GM12878 (cell line): Measurements from ENCODE around the gene KCNG1. TPM values are rescaled to one million over a fixed set of nuclear protein-coding genes. Genes with fewer than 3 reads are reported as not detected.

Experiments used
- ATAC-seq: fragments of 200-7000 bp; cut with Tn5 transposase; 3 replicates; pipeline ENCODE4 v1.9.1; 2020; ENCODE audit warnings: mild to moderate bottlenecking, moderate library complexity
- BruUV-seq: library from RNA; stranded (reverse); fragments of 400-500 nt; replicated peaks from 2 replicates; lab custom pipeline; 2021; lab: Mats Ljungman, UMichigan
- CTCF ChIA-PET: fragments of 300-600 bp; sonication (Branson Sonifier 250); formaldehyde crosslinking; extraction: SDS; loops from one replicate; lab custom pipeline; 2021; ENCODE audit warnings: inconsistent platforms; lab: Yijun Ruan, JAX
- POLR2A ChIA-PET: fragments of 350-600 bp; formaldehyde crosslinking; extraction: SDS; loops from one replicate; lab custom pipeline; 2021; ENCODE audit warnings: inconsistent platforms; lab: Charles Lee
- RAD21 ChIA-PET: fragments of 300-600 bp; sonication (Branson Sonifier 250); formaldehyde crosslinking; loops from one replicate; lab custom pipeline; 2023; ENCODE audit warnings: antibody characterized with exemption; ENCODE audit not compliant: unreplicated experiment; lab: Charles Lee
- SMC1A ChIA-PET: fragments of 300-600 bp; sonication (Branson Sonifier 250); formaldehyde crosslinking; loops from one replicate; lab custom pipeline; 2023; ENCODE audit not compliant: unreplicated experiment, uncharacterized antibody; lab: Charles Lee
- DNase-seq: peaks from one replicate; pipeline ENCODE4 v3.0.0-alpha.2; 2011; ENCODE audit warnings: low read depth, low spot score
- FAIRE-seq: peaks from 3 replicates; lab custom pipeline; 2011; peaks lifted over from hg19 to GRCh38; lab: Jason Lieb, UNC
- H2AFZ ChIP-seq: 2 replicates; pipeline ENCODE4 v1.6.0; 2011; ENCODE audit warnings: low read depth, low read length, control low read depth; ENCODE audit not compliant: control insufficient read depth
- H3K27ac ChIP-seq: 2 replicates; pipeline ENCODE4 v1.5.1; 2011; ENCODE audit warnings: control low read depth; ENCODE audit not compliant: control insufficient read depth, insufficient read depth
- H3K27me3 ChIP-seq, 2 experiments: replicated peaks in 1 of 2; 2 replicates each; pipeline versions ENCODE4 v1.6.0 to v1.6.1; 2011; ENCODE audit warnings: low read length in 1 of 2; ENCODE audit not compliant: control insufficient read depth in 2 of 2, insufficient read depth in 2 of 2
- H3K36me3 ChIP-seq, 2 experiments: 2 replicates each; pipeline ENCODE4 v1.5.1; 2011; ENCODE audit warnings: low read length in 1 of 2; ENCODE audit not compliant: control insufficient read depth in 2 of 2, insufficient read depth in 2 of 2
- H3K4me1 ChIP-seq: 2 replicates; pipeline ENCODE4 v1.6.1; 2011; ENCODE audit warnings: mild to moderate bottlenecking, low read length, moderate library complexity, mixed read lengths; ENCODE audit not compliant: control insufficient read depth, insufficient read depth
- H3K4me2 ChIP-seq: 2 replicates; pipeline ENCODE4 v1.6.0; 2011; ENCODE audit warnings: control low read depth; ENCODE audit not compliant: control insufficient read depth, insufficient read depth
- H3K4me3 ChIP-seq: fragments of 200-600 bp; sonication (generic); 2 replicates; pipeline ENCODE4 v1.5.1; 2016
- H3K79me2 ChIP-seq: 2 replicates; pipeline ENCODE4 v1.6.0; 2011; ENCODE audit warnings: low read length; ENCODE audit not compliant: control insufficient read depth, insufficient read depth
- H3K9ac ChIP-seq: 2 replicates; pipeline ENCODE4 v1.8.0; 2011; ENCODE audit warnings: low read length, control low read depth, mixed read lengths; ENCODE audit not compliant: control insufficient read depth, insufficient read depth
- H3K9me3 ChIP-seq: replicated peaks from 3 replicates; pipeline ENCODE4 v1.5.1; 2011; ENCODE audit warnings: mild to moderate bottlenecking, low read length; ENCODE audit not compliant: control insufficient read depth, insufficient read depth
- H4K20me1 ChIP-seq: 2 replicates; pipeline ENCODE4 v1.6.0; 2011; ENCODE audit not compliant: control insufficient read depth, insufficient read depth
- BCL11A ChIP-seq: IDR thresholded peaks from 2 replicates; pipeline ENCODE4 v1.6.1; 2011; ENCODE audit warnings: low read depth, low read length
- CHD1 ChIP-seq: IDR thresholded peaks from 2 replicates; pipeline ENCODE4 v1.6.1; 2012; ENCODE audit warnings: low read depth, low read length, improper control_type of control experiment
- JUNB ChIP-seq: IDR thresholded peaks from 2 replicates; pipeline ENCODE4 v1.6.1; 2016; ENCODE audit warnings: antibody characterized with exemption, mild to moderate bottlenecking
- JUND ChIP-seq: IDR thresholded peaks from 2 replicates; pipeline ENCODE4 v1.6.1; 2012; ENCODE audit warnings: low read depth, mild to moderate bottlenecking, low read length, improper control_type of control experiment, moderate library complexity
- MAX ChIP-seq: IDR thresholded peaks from 2 replicates; pipeline ENCODE4 v1.6.1; 2012; ENCODE audit warnings: low read depth, low read length, improper control_type of control experiment
- MEF2A ChIP-seq: IDR thresholded peaks from 2 replicates; pipeline ENCODE4 v1.6.1; 2011; ENCODE audit warnings: low read depth, mild to moderate bottlenecking, low read length, moderate library complexity; ENCODE audit not compliant: insufficient read depth
- MEF2B ChIP-seq: fragments of 450-650 bp; IDR thresholded peaks from 2 replicates; pipeline ENCODE4 v1.6.1; 2018; ENCODE audit warnings: mild to moderate bottlenecking, moderate library complexity; ENCODE audit not compliant: partially characterized antibody, poor library complexity, severe bottlenecking
- POLR2A ChIP-seq: IDR thresholded peaks from 2 replicates; pipeline ENCODE4 v1.6.1; 2011; ENCODE audit warnings: low read depth, mild to moderate bottlenecking, low read length
- POU2F2 ChIP-seq: IDR thresholded peaks from 3 replicates; pipeline ENCODE4 v1.6.1; 2011; ENCODE audit warnings: low read depth, mild to moderate bottlenecking, low read length, borderline replicate concordance
- RCOR1 ChIP-seq: conservative IDR thresholded peaks from 2 replicates; pipeline ENCODE4 v1.6.1; 2012; ENCODE audit warnings: low read depth, low read length, improper control_type of control experiment
- RUNX3 ChIP-seq: IDR thresholded peaks from 2 replicates; pipeline ENCODE4 v1.6.1; 2012; ENCODE audit warnings: low read length, inconsistent platforms
- SREBF1 ChIP-seq: IDR thresholded peaks from 2 replicates; pipeline ENCODE4 v1.6.1; 2012; ENCODE audit warnings: mild to moderate bottlenecking, low read length
- SRF ChIP-seq, 2 experiments: IDR thresholded peaks; 2 replicates each; pipeline ENCODE4 v1.6.1; 2011; ENCODE audit warnings: low read depth in 2 of 2, low read length in 2 of 2, mild to moderate bottlenecking in 1 of 2, moderate library complexity in 1 of 2
- ZNF592 ChIP-seq: fragments of 450-650 bp; IDR thresholded peaks from 2 replicates; pipeline ENCODE4 v1.6.1; 2017; ENCODE audit warnings: mild to moderate bottlenecking, moderate library complexity
- WGBS: methylation state at CpG from one replicate; pipeline ENCODE4 v1.1.6; 2016; ENCODE audit warnings: low lambda C conversion rate; ENCODE audit not compliant: insufficient replicate concordance, insufficient coverage; ENCODE audit errors: missing lambda C conversion rate; 5-methylcytosine and 5-hydroxymethylcytosine counted together
- in situ Hi-C: fragments of 300-500 bp; cut with MboI; formaldehyde crosslinking; loops from 9 replicates; pipeline ENCODE4 v1.14.3; 2018; ENCODE audit warnings: mixed read lengths
- intact Hi-C: fragments of 100-400 bp; cut with micrococcal nuclease; formaldehyde crosslinking; loops from one replicate; pipeline ENCODE4 v1.14.2; 2022; ENCODE audit not compliant: unreplicated experiment
- polyA plus RNA-seq, 11 experiments: library from polyadenylated mRNA; depleted of rRNA in 4 of 11; unstranded in 6 of 11; stranded (reverse) in 5 of 11; fragments of >200 nt; fragmentation: Nextera tagmentation in 4 of 11; fragmentation: Illumina TruSeq in 1 of 11; extraction: Ambion mirVana in 4 of 11; extraction: Trizol in 1 of 11; gene quantifications; 1 replicate in 1 of 11; 2 replicates in 10 of 11; pipeline versions ENCODE4 v1.2.1 to v1.2.3, GENCODE V29; 2011 to 2016; ENCODE audit warnings: inconsistent platforms in 2 of 11, missing spikeins in 2 of 11, low read depth in 1 of 11
- total RNA-seq, 4 experiments: library from RNA; depleted of rRNA in 3 of 4; stranded (reverse); fragments of >200 nt in 3 of 4; fragmentation: Illumina TruSeq in 1 of 4; extraction: Trizol in 1 of 4; gene quantifications; 2 replicates each; pipeline versions ENCODE4 v1.2.1 to v1.2.3, GENCODE V29; 2013 to 2021
- TF ChIP-seq, protein P1 (sequence below): fragments of 450-650 bp; formaldehyde crosslinking; IDR thresholded peaks from 2 replicates; pipeline ENCODE4 v1.4.0; 2020; ENCODE audit warnings: mild to moderate bottlenecking, moderate library complexity
- TF ChIP-seq, protein P2 (sequence below): fragments of 450-650 bp; IDR thresholded peaks from 2 replicates; pipeline ENCODE4 v1.6.1; 2017; ENCODE audit warnings: mild to moderate bottlenecking, low read depth, inconsistent platforms; ENCODE audit not compliant: poor library complexity, severe bottlenecking

The KCNG1 gene
- total and polyA plus RNA-seq, 10 of the 15 experiments (the other 5 are each of a cell fraction or from before 2014, with no cell fraction given): not detected

DNA sequence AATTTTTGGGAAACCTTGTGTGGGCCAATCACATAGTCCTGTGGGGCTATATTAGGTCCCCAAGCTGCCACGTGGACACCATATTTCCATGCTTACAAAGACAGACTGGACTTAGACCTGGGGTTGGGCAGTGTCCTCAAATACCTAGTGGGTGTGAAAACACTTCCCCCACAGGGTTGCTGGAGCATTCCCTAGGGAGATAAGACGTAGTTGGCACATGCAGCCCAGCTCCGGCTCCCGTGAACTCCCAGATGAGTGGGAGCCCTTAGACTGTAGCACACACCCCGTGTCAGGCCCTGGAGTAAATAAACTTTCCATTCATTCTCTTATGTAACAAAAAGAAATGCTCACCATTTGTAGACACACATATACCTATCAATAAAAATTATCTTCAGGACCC, 14.2 kb downstream of the KCNG1 start:
- SMC1A ChIA-PET: no interaction called here
- DNase-seq: no peak
- CTCF ChIA-PET: no interaction called here
- RAD21 ChIA-PET: no interaction called here
- FAIRE-seq: no peak
- Histone ChIP-seq H4K20me1 (no peaks in the 10 kb centered on the region), H3K27ac (no peak overlapping the region), H3K4me1 (no peaks in the 10 kb centered on the region), H3K27me3 (peaks cover 2% of the 10 kb centered on the region in 2 experiments; a peak in 1 of 4 replicates), H3K9me3 (no peaks in the 10 kb centered on the region), H3K79me2 (no peaks in the 10 kb centered on the region), H3K36me3 (no peaks in the 10 kb centered on the region), H3K4me2 (no peak overlapping the region), H3K9ac (no peak overlapping the region), H2AFZ (no peak overlapping the region), H3K4me3 (no peak overlapping the region)
- BruUV-seq: no TSS peak
- 39% methylated on average over 5 of the region's 5 CpGs for WGBS
- in situ Hi-C loops (no loop called here), intact Hi-C loops (no loop called here)
- POLR2A ChIA-PET: no interaction called here
- no peak for TF ChIP-seq CHD1
- no peak for TF ChIP-seq JUND
- TF ChIP-seq BCL11A: no peak
- TF ChIP-seq SREBF1: no peak
- TF ChIP-seq, protein P1, sequence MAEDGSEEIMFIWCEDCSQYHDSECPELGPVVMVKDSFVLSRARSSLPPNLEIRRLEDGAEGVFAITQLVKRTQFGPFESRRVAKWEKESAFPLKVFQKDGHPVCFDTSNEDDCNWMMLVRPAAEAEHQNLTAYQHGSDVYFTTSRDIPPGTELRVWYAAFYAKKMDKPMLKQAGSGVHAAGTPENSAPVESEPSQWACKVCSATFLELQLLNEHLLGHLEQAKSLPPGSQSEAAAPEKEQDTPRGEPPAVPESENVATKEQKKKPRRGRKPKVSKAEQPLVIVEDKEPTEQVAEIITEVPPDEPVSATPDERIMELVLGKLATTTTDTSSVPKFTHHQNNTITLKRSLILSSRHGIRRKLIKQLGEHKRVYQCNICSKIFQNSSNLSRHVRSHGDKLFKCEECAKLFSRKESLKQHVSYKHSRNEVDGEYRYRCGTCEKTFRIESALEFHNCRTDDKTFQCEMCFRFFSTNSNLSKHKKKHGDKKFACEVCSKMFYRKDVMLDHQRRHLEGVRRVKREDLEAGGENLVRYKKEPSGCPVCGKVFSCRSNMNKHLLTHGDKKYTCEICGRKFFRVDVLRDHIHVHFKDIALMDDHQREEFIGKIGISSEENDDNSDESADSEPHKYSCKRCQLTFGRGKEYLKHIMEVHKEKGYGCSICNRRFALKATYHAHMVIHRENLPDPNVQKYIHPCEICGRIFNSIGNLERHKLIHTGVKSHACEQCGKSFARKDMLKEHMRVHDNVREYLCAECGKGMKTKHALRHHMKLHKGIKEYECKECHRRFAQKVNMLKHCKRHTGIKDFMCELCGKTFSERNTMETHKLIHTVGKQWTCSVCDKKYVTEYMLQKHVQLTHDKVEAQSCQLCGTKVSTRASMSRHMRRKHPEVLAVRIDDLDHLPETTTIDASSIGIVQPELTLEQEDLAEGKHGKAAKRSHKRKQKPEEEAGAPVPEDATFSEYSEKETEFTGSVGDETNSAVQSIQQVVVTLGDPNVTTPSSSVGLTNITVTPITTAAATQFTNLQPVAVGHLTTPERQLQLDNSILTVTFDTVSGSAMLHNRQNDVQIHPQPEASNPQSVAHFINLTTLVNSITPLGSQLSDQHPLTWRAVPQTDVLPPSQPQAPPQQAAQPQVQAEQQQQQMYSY: no peak
- TF ChIP-seq POLR2A: no peak
- no peak for TF ChIP-seq RUNX3
- TF ChIP-seq RCOR1: no peak
- TF ChIP-seq SRF (IDR thresholded peaks at IDR 0.05; ENCODE audit: low read depth in 2 of 2, low read length in 2 of 2): no peak
- TF ChIP-seq MEF2B: no peak
- TF ChIP-seq ZNF592: no peak
- TF ChIP-seq MAX: no peak
- no peak for TF ChIP-seq POU2F2
- TF ChIP-seq, protein P2, sequence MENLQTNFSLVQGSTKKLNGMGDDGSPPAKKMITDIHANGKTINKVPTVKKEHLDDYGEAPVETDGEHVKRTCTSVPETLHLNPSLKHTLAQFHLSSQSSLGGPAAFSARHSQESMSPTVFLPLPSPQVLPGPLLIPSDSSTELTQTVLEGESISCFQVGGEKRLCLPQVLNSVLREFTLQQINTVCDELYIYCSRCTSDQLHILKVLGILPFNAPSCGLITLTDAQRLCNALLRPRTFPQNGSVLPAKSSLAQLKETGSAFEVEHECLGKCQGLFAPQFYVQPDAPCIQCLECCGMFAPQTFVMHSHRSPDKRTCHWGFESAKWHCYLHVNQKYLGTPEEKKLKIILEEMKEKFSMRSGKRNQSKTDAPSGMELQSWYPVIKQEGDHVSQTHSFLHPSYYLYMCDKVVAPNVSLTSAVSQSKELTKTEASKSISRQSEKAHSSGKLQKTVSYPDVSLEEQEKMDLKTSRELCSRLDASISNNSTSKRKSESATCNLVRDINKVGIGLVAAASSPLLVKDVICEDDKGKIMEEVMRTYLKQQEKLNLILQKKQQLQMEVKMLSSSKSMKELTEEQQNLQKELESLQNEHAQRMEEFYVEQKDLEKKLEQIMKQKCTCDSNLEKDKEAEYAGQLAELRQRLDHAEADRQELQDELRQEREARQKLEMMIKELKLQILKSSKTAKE: no peak
- no peak for TF ChIP-seq JUNB
- no peak for TF ChIP-seq MEF2A
- no peak for ATAC-seq
